H1 (cell line): ENCODE measurements around the gene CEACAM8. TPM values are rescaled to one million over a fixed set of nuclear protein-coding genes. Genes with fewer than 3 reads are reported as not detected.

Experiments used
- CTCF ChIA-PET: fragments of 300-600 bp; sonication (Branson Sonifier 250); formaldehyde crosslinking; loops from one replicate; lab custom pipeline; 2021; ENCODE audit not compliant: partially characterized antibody; lab: Charles Lee
- POLR2A ChIA-PET: fragments of 300-600 bp; sonication (Branson Sonifier 250); formaldehyde crosslinking; loops from one replicate; lab custom pipeline; 2021; ENCODE audit warnings: inconsistent platforms; ENCODE audit not compliant: partially characterized antibody; lab: Charles Lee
- DNase-seq, 2 experiments: peaks; one replicate each; pipeline versions ENCODE4 v3.0.0 to v3.0.0-alpha.2; 2010 to 2022; ENCODE audit warnings: low spot score in 2 of 2, low read depth in 1 of 2, mixed read lengths in 1 of 2
- FAIRE-seq: peaks from 2 replicates; lab custom pipeline; 2011; peaks lifted over from hg19 to GRCh38; lab: Jason Lieb, UNC
- H2AFZ ChIP-seq: 2 replicates; pipeline ENCODE4 v1.8.1; 2012; ENCODE audit warnings: low read length, inconsistent platforms
- H2AK5ac ChIP-seq: 2 replicates; pipeline ENCODE4 v1.6.1; 2013; ENCODE audit warnings: low read depth, low read length
- H2BK120ac ChIP-seq: replicated peaks from 2 replicates; pipeline ENCODE3; 2013; ENCODE audit warnings: low read depth, low read length, inconsistent platforms
- H2BK12ac ChIP-seq: 2 replicates; pipeline ENCODE4 v1.6.1; 2013; ENCODE audit warnings: low read depth, low read length
- H2BK15ac ChIP-seq: 2 replicates; pipeline ENCODE4 v1.6.1; 2013; ENCODE audit warnings: low read length
- H2BK20ac ChIP-seq: 2 replicates; pipeline ENCODE4 v1.6.1; 2013; ENCODE audit warnings: low read length
- H2BK5ac ChIP-seq: 2 replicates; pipeline ENCODE4 v1.6.1; 2013; ENCODE audit warnings: low read depth, low read length
- H3K14ac ChIP-seq: 2 replicates; pipeline ENCODE4 v1.6.1; 2013; ENCODE audit warnings: inconsistent platforms; ENCODE audit not compliant: insufficient read length
- H3K18ac ChIP-seq: 2 replicates; pipeline ENCODE4 v1.6.1; 2013; ENCODE audit warnings: low read length; ENCODE audit errors: extremely low read depth
- H3K23ac ChIP-seq: 2 replicates; pipeline ENCODE4 v1.6.1; 2013; ENCODE audit warnings: inconsistent platforms; ENCODE audit not compliant: insufficient read length
- H3K23me2 ChIP-seq: 2 replicates; pipeline ENCODE4 v1.6.1; 2013; ENCODE audit warnings: low read depth, low read length
- H3K27ac ChIP-seq: 2 replicates; pipeline ENCODE4 v1.6.1; 2011; ENCODE audit warnings: low read depth, low read length, inconsistent platforms
- H3K27me3 ChIP-seq, 4 experiments: replicated peaks in 1 of 4; 1 replicate in 1 of 4; 2 replicates in 3 of 4; pipeline versions ENCODE4 v1.6.1 to v1.8.1; 2011 to 2013; ENCODE audit warnings: low read length in 3 of 4, mild to moderate bottlenecking in 3 of 4, inconsistent platforms in 2 of 4, mixed read lengths in 2 of 4, moderate library complexity in 1 of 4; ENCODE audit not compliant: control insufficient read depth in 3 of 4, insufficient read depth in 3 of 4; ENCODE audit errors: extremely low read depth in 1 of 4
- H3K36me3 ChIP-seq, 4 experiments: 2 replicates each; pipeline versions ENCODE4 v1.6.1 to v1.8.1; 2011 to 2013; ENCODE audit warnings: mild to moderate bottlenecking in 4 of 4, low read length in 3 of 4, moderate library complexity in 2 of 4, control low read depth in 1 of 4, inconsistent platforms in 1 of 4; ENCODE audit not compliant: insufficient read depth in 4 of 4, control insufficient read depth in 2 of 4
- H3K4ac ChIP-seq: replicated peaks from 2 replicates; pipeline ENCODE3; 2013; ENCODE audit warnings: low read length, low read depth, mixed read lengths, inconsistent platforms; ENCODE audit not compliant: insufficient read length
- H3K4me1 ChIP-seq, 4 experiments: replicated peaks in 1 of 4; 1 replicate in 1 of 4; 2 replicates in 3 of 4; pipeline versions ENCODE4 v1.6.1 to v1.8.1; 2011 to 2013; ENCODE audit warnings: low read length in 3 of 4, inconsistent platforms in 2 of 4, mixed read lengths in 1 of 4; ENCODE audit not compliant: insufficient read depth in 4 of 4, control insufficient read depth in 3 of 4
- H3K4me2 ChIP-seq, 2 experiments: 2 replicates each; pipeline versions ENCODE4 v1.6.1 to v1.8.1; 2011 to 2013; ENCODE audit warnings: low read depth in 2 of 2, low read length in 2 of 2, control low read depth in 1 of 2, inconsistent platforms in 1 of 2, mild to moderate bottlenecking in 1 of 2; ENCODE audit not compliant: insufficient read depth in 1 of 2
- H3K4me3 ChIP-seq, 4 experiments: fragments of 200-600, 300-600 bp in 1 of 4; sonication (generic), shearing (Covaris generic), sonication (Bioruptor Twin) in 1 of 4; 2 replicates each; pipeline versions ENCODE4 v1.5.1 to v1.8.1; 2011 to 2016; ENCODE audit warnings: low read length in 4 of 4, low read depth in 3 of 4, control low read depth in 2 of 4, inconsistent platforms in 2 of 4, mild to moderate bottlenecking in 2 of 4, mixed read lengths in 1 of 4, moderate library complexity in 1 of 4; ENCODE audit not compliant: insufficient read depth in 2 of 4; ENCODE audit errors: extremely low read depth in 1 of 4
- H3K56ac ChIP-seq: replicated peaks from 2 replicates; pipeline ENCODE3; 2013; ENCODE audit warnings: low read depth, mild to moderate bottlenecking, mixed read lengths, low read length, inconsistent platforms; ENCODE audit not compliant: insufficient read length
- H3K79me1 ChIP-seq: 2 replicates; pipeline ENCODE4 v1.6.1; 2013; ENCODE audit warnings: low read depth, low read length, control low read depth
- H3K79me2 ChIP-seq, 2 experiments: 2 replicates each; pipeline versions ENCODE4 v1.6.1 to v1.8.1; 2012 to 2013; ENCODE audit warnings: low read length in 2 of 2, mild to moderate bottlenecking in 2 of 2, inconsistent platforms in 1 of 2; ENCODE audit not compliant: insufficient read depth in 2 of 2, control insufficient read depth in 1 of 2
- H3K9ac ChIP-seq, 4 experiments: replicated peaks in 1 of 4; 1 replicate in 1 of 4; 2 replicates in 3 of 4; pipeline versions ENCODE4 v1.6.1 to v1.8.1; 2011 to 2013; ENCODE audit warnings: low read depth in 3 of 4, low read length in 3 of 4, control low read depth in 2 of 4, mild to moderate bottlenecking in 2 of 4, moderate library complexity in 2 of 4, inconsistent platforms in 1 of 4; ENCODE audit errors: extremely low read depth in 1 of 4
- H3K9me3 ChIP-seq, 2 experiments: 2 replicates each; pipeline versions ENCODE4 v1.6.1 to v1.8.1; 2012 to 2013; ENCODE audit warnings: mild to moderate bottlenecking in 2 of 2, moderate library complexity in 2 of 2, control low read depth in 1 of 2, inconsistent platforms in 1 of 2, low read depth in 1 of 2, low read length in 1 of 2, mixed read lengths in 1 of 2; ENCODE audit not compliant: insufficient read depth in 2 of 2
- H4K20me1 ChIP-seq, 2 experiments: replicated peaks in 1 of 2; 2 replicates each; pipeline versions ENCODE3 to v1.8.1; 2011 to 2013; ENCODE audit warnings: inconsistent platforms in 2 of 2, low read length in 2 of 2, mild to moderate bottlenecking in 1 of 2; ENCODE audit not compliant: insufficient read depth in 2 of 2, control insufficient read depth in 1 of 2
- H4K5ac ChIP-seq: 2 replicates; pipeline ENCODE4 v1.6.1; 2013; ENCODE audit warnings: low read length, low read depth, mixed read lengths, inconsistent platforms; ENCODE audit not compliant: insufficient read length
- H4K8ac ChIP-seq: 2 replicates; pipeline ENCODE4 v1.8.0; 2013; ENCODE audit warnings: mild to moderate bottlenecking, moderate library complexity, low read length, inconsistent platforms; ENCODE audit not compliant: insufficient read depth; ENCODE audit errors: extremely low read depth
- H4K91ac ChIP-seq: replicated peaks from 2 replicates; pipeline ENCODE3; 2013; ENCODE audit warnings: low read length, mixed read lengths, inconsistent platforms; ENCODE audit not compliant: insufficient read length
- ASH2L ChIP-seq: fragments of 200-600, 300-600 bp; sonication (generic); IDR thresholded peaks from one replicate; pipeline ENCODE4 v1.7.1; 2017; ENCODE audit warnings: low read length
- CBX5 ChIP-seq: fragments of 300-800, 300-1000 bp; sonication (generic); IDR thresholded peaks from 2 replicates; pipeline ENCODE4 v1.7.1; 2016; ENCODE audit warnings: antibody characterized with exemption, low read length, low read depth
- FOSL1 ChIP-seq: IDR thresholded peaks from 2 replicates; pipeline ENCODE4 v1.6.1; 2011; ENCODE audit warnings: mild to moderate bottlenecking, low read depth, low read length, moderate library complexity; ENCODE audit not compliant: insufficient read depth
- JUN ChIP-seq: IDR thresholded peaks from 2 replicates; pipeline ENCODE4 v1.6.1; 2011; ENCODE audit warnings: low read depth, mild to moderate bottlenecking, improper control_type of control experiment, low read length
- NANOG ChIP-seq: IDR thresholded peaks from 2 replicates; pipeline ENCODE4 v1.6.1; 2011; ENCODE audit warnings: low read length, low read depth, mild to moderate bottlenecking, inconsistent platforms; ENCODE audit not compliant: insufficient read depth, poor library complexity, severe bottlenecking
- POU5F1 ChIP-seq: IDR thresholded peaks from 2 replicates; pipeline ENCODE4 v1.6.1; 2011; ENCODE audit warnings: low read depth, mild to moderate bottlenecking, low read length, moderate library complexity
- SP1 ChIP-seq: IDR thresholded peaks from 2 replicates; pipeline ENCODE4 v1.6.1; 2011; ENCODE audit warnings: low read depth, low read length
- TAF7 ChIP-seq: optimal IDR thresholded peaks from 2 replicates; pipeline ENCODE3; 2011; ENCODE audit warnings: low read depth, mild to moderate bottlenecking, inconsistent platforms, low read length, moderate library complexity, borderline replicate concordance
- TEAD4 ChIP-seq: IDR thresholded peaks from 2 replicates; pipeline ENCODE4 v1.6.1; 2012; ENCODE audit warnings: low read depth, low read length, inconsistent platforms, mixed read lengths
- WGBS, 2 experiments: shearing (Covaris generic) in 1 of 2; methylation state at CpG; one replicate each; pipeline versions ENCODE4 v1.1.6 to v1.1.7; 2013 to 2015; ENCODE audit warnings: low lambda C conversion rate in 2 of 2, mixed read lengths in 2 of 2, inconsistent platforms in 1 of 2, low coverage in 1 of 2, missing lambda C conversion rate in 1 of 2; ENCODE audit not compliant: insufficient replicate concordance in 2 of 2, insufficient coverage in 1 of 2, insufficient read length in 1 of 2; ENCODE audit errors: extremely low coverage in 1 of 2, missing lambda C conversion rate in 1 of 2; 5-methylcytosine and 5-hydroxymethylcytosine counted together
- polyA plus RNA-seq, 7 experiments: library from polyadenylated mRNA; depleted of rRNA in 3 of 7; stranded (reverse) in 5 of 7; unstranded in 2 of 7; fragments of >200 nt in 5 of 7; fragments of 200-250 nt in 2 of 7; gene quantifications; 1 replicate in 5 of 7; 2 replicates in 1 of 7; 4 replicates in 1 of 7; pipeline versions ENCODE4 v1.2.1 to v1.2.3, GENCODE V29; 2011 to 2013; ENCODE audit warnings: missing spikeins in 2 of 7, mixed read lengths in 2 of 7
- total RNA-seq: library from RNA; stranded (reverse); fragmentation: NEBNext Ultra II Directional; extraction: Animal tissue kit (Norgen Biotek cat#: 25700); gene quantifications from 2 replicates; pipeline ENCODE4 v1.2.1, GENCODE V29; 2021

CEACAM8 gene
- total and polyA plus RNA-seq, 2 of the 8 experiments (the other 6 are each of a cell fraction or from before 2014, with no cell fraction given): not detected

- H3K9ac ChIP-seq: no peak overlapping the region
- H2AK5ac ChIP-seq: no peak overlapping the region
- H3K4me2 ChIP-seq: no peak overlapping the region
- no peak overlapping the region for H3K14ac ChIP-seq
- H3K23ac ChIP-seq: no peak overlapping the region
- H4K5ac ChIP-seq: no peak overlapping the region
- no peak overlapping the region for H3K18ac ChIP-seq
- H3K79me2 ChIP-seq: no peaks in the 10 kb centered on the region; a peak in 1 of 4 replicates
- POLR2A ChIA-PET: no interaction called here
- 76% methylated on average over 2 of the region's 2 CpGs; no CpG with 5 or more reads in 1 of the 2 experiments for WGBS, 2 experiments
- CTCF ChIA-PET: no interaction called here
- H3K36me3 ChIP-seq: no peaks in the 10 kb centered on the region
- H2BK12ac ChIP-seq: no peak overlapping the region
- H3K79me1 ChIP-seq: no peaks in the 10 kb centered on the region
- no peak for TF ChIP-seq TEAD4
- TF ChIP-seq POU5F1: no peak
- no peak for TF ChIP-seq ASH2L
- no peak for TF ChIP-seq NANOG
- TF ChIP-seq JUN: no peak
- no peak for TF ChIP-seq FOSL1
- TF ChIP-seq CBX5: no peak
- no peak for TF ChIP-seq TAF7
- TF ChIP-seq SP1: no peak
- no peaks in the 10 kb centered on the region for H3K4me1 ChIP-seq
- no peaks in the 10 kb centered on the region for H3K23me2 ChIP-seq
- H2BK15ac ChIP-seq: no peak overlapping the region
- no peak overlapping the region for H3K27ac ChIP-seq
- H3K4ac ChIP-seq: no peak overlapping the region
- H4K8ac ChIP-seq: no peak overlapping the region
- H2BK20ac ChIP-seq: no peak overlapping the region
- DNase-seq: no peak
- H2BK5ac ChIP-seq: no peak overlapping the region
- H2BK120ac ChIP-seq: no peak overlapping the region
- no peak for FAIRE-seq
- no peak overlapping the region for H2AFZ ChIP-seq
- H4K20me1 ChIP-seq: no peaks in the 10 kb centered on the region
- H3K27me3 ChIP-seq: no peaks in the 10 kb centered on the region
- H3K4me3 ChIP-seq: no peak overlapping the region
- no peak overlapping the region for H4K91ac ChIP-seq
- H3K9me3 ChIP-seq: peaks cover 70 to 76% of the 10 kb centered on the region in 2 experiments
- H3K56ac ChIP-seq: no peak overlapping the region
Measured at GRCh38 chr19:42626181-42626580, 31.5 kb upstream of the CEACAM8 start.
